Naive thymus-derived CD4-positive, alpha-beta T cell (primary cell): Measurements from ENCODE around the gene RASSF10. TPM values are rescaled to one million over a fixed set of nuclear protein-coding genes. Genes with fewer than 3 reads are reported as not detected.
"Not testable (repeated sequence)": the region's sequence is repeated elsewhere in the genome, so short reads cannot be mapped to it uniquely, and the experiment has no call there.

Source experiments
- ATAC-seq: fragments of 150-1000 bp; cut with Tn5 transposase; 2 replicates; pipeline ENCODE4 v1.10.0; 2021; ENCODE audit warnings: mild to moderate bottlenecking, moderate library complexity
- CTCF ChIA-PET: fragments of 350-600 bp; sonication (Branson Sonifier 250); formaldehyde crosslinking; loops from one replicate; lab custom pipeline; 2021; ENCODE audit warnings: antibody characterized with exemption; lab: Charles Lee
- POLR2A ChIA-PET: fragments of 350-600 bp; sonication (Branson Sonifier 250); formaldehyde crosslinking; loops from one replicate; lab custom pipeline; 2021; ENCODE audit warnings: antibody characterized with exemption, inconsistent platforms; lab: Charles Lee
- DNase-seq, 9 donors: peaks; one replicate each; pipeline versions ENCODE4 v3.0.0 to v3.0.0-alpha.2; 2020 to 2022; ENCODE audit warnings: mixed read lengths in 1 of 9
- H3K27ac ChIP-seq: one replicate; pipeline ENCODE4 v1.7.0; 2013; ENCODE audit warnings: mild to moderate bottlenecking, low read depth, low read length, moderate library complexity
- H3K27me3 ChIP-seq, 2 donors: one replicate each; pipeline ENCODE4 v1.7.0; 2013; ENCODE audit warnings: low read length in 2 of 2, mild to moderate bottlenecking in 2 of 2, moderate library complexity in 2 of 2; ENCODE audit not compliant: control insufficient read depth in 2 of 2, insufficient read depth in 2 of 2
- H3K36me3 ChIP-seq, 3 experiments: 1 replicate in 2 of 3; 2 replicates in 1 of 3; pipeline ENCODE4 v1.7.0; 2013; ENCODE audit warnings: low read length in 3 of 3, mild to moderate bottlenecking in 3 of 3, moderate library complexity in 1 of 3; ENCODE audit not compliant: insufficient read depth in 3 of 3, control insufficient read depth in 2 of 3
- H3K4me1 ChIP-seq, 2 donors: one replicate each; pipeline ENCODE4 v1.7.0; 2013; ENCODE audit warnings: low read length in 2 of 2, mild to moderate bottlenecking in 2 of 2, moderate library complexity in 1 of 2; ENCODE audit not compliant: control insufficient read depth in 2 of 2, insufficient read depth in 2 of 2
- H3K4me3 ChIP-seq: 2 replicates; pipeline ENCODE4 v1.7.0; 2013; ENCODE audit warnings: mild to moderate bottlenecking, low read length
- H3K9me3 ChIP-seq, 3 experiments: 1 replicate in 2 of 3; 2 replicates in 1 of 3; pipeline ENCODE4 v1.7.0; 2013; ENCODE audit warnings: low read length in 3 of 3; ENCODE audit not compliant: control insufficient read depth in 2 of 3
- H3K27ac Mint-ChIP-seq, 9 donors: one replicate each; pipeline ENCODE4 v1.8.0; 2020 to 2022; ENCODE audit warnings: mixed read lengths in 9 of 9, mild to moderate bottlenecking in 8 of 9, moderate library complexity in 5 of 9, inconsistent platforms in 2 of 9
- H3K27me3 Mint-ChIP-seq, 5 donors: one replicate each; pipeline ENCODE4 v1.8.0; 2021 to 2022; ENCODE audit warnings: mixed read lengths in 5 of 5, mild to moderate bottlenecking in 1 of 5
- H3K36me3 Mint-ChIP-seq, 5 donors: one replicate each; pipeline ENCODE4 v1.8.0; 2020 to 2022; ENCODE audit warnings: mixed read lengths in 5 of 5, mild to moderate bottlenecking in 3 of 5, inconsistent platforms in 1 of 5
- H3K4me1 Mint-ChIP-seq, 7 donors: one replicate each; pipeline ENCODE4 v1.8.0; 2020 to 2022; ENCODE audit warnings: mixed read lengths in 7 of 7, mild to moderate bottlenecking in 3 of 7, inconsistent platforms in 1 of 7
- H3K4me3 Mint-ChIP-seq, 10 donors: one replicate each; pipeline ENCODE4 v1.8.0; 2020 to 2022; ENCODE audit warnings: mild to moderate bottlenecking in 10 of 10, mixed read lengths in 10 of 10, moderate library complexity in 6 of 10, inconsistent platforms in 2 of 10
- H3K9me3 Mint-ChIP-seq, 11 donors: one replicate each; pipeline ENCODE4 v1.8.0; 2020 to 2022; ENCODE audit warnings: mixed read lengths in 11 of 11, mild to moderate bottlenecking in 4 of 11, inconsistent platforms in 1 of 11, moderate library complexity in 1 of 11
- intact Hi-C, 2 donors: fragments of 100-400 bp; cut with micrococcal nuclease; formaldehyde crosslinking; loops; one replicate each; pipeline ENCODE4 v1.15.1; 2023
- polyA plus RNA-seq, 2 donors: library from polyadenylated mRNA; unstranded; fragments of 300-500 nt; fragmentation: Illumina TruSeq; gene quantifications; one replicate each; pipeline ENCODE4 v1.2.3, GENCODE V29; 2021
- total RNA-seq, 6 experiments: library from RNA in 5 of 6; stranded (reverse) in 5 of 6; gene quantifications; 1 replicate in 5 of 6; 2 replicates in 1 of 6; pipeline ENCODE4 v1.2.3 and lab custom pipeline; 2021 to 2026

RASSF10 gene
- total and polyA plus RNA-seq, 7 experiments from 2014 or later, result not detected

DNA sequence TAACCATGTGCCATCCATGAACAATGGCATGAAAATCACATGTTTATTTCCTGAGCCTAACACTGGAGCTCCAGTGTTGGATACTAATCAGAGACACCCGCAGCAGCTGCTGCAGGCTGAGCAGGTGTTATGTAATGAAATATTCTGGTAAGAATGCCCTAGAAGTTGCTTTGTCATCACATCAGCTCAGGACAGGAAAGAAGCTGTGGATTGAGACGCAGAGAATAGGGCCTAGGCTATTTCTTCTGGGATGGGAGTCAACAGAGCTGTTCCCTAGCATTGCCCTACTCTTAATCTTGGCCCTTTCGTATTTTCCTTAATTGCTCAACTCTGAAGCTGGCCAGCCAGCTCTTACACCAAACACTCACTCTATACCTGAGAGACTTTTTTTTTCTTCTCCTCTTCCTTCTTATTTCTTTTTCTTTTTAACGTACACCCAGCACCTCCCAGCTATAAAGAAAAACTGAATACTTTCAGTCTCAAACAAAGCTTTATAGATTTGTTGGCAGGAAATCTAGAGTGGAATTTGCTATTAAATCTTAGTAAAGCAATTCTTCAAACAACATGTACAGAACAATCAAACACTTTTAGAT, 31.9 kb downstream of the RASSF10 start:
- Mint-ChIP-seq H3K27ac (no peak overlapping the region), H3K27me3 (peaks cover 8 to 42% (median 28%) of the 10 kb centered on the region in 5 donors)
- intact Hi-C loops, result no loop called here

DNA sequence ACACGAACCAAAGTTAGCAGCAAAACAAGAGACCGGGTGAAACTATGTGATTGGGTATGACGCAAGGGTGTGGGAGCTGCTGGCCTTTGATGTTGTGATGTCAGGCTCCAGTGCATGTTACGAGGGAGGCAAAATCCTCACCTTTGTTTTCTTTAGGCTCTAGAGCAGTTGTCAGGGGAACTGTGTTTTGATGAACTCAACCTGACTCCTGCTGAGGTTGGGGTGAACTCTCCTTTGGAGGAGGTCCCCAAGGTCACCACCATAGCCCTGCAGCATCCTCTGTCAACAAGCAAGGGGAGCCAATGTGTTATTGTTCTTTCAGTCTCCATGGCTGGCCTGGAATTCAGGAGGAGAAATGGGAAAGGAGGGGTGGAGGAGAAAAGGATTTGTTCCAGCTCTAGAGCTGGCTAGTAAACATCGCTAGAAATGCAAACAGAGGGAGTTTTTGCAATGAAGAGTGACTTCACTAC, 33.8 kb downstream of the RASSF10 start:
- Mint-ChIP-seq H3K4me3 (no peak overlapping the region), H3K9me3 (peaks cover 0 to 3% (median 0%) of the 10 kb centered on the region in 11 donors), H3K4me1 (peaks cover 0 to 2% (median 0%) of the 10 kb centered on the region in 7 donors), H3K36me3 (no peaks in the 10 kb centered on the region), H3K27ac (no peak overlapping the region), H3K27me3 (peaks cover 5 to 35% (median 23%) of the 10 kb centered on the region in 5 donors)
- no peak for ATAC-seq
- no peaks in the 10 kb centered on the region for H3K4me1 ChIP-seq
- H3K27me3 ChIP-seq, result no peaks in the 10 kb centered on the region
- intact Hi-C loops, result no loop called here
- DNase-seq, result no peak
- no peak overlapping the region for H3K4me3 ChIP-seq
- ChIA-PET CTCF (no interaction called here), POLR2A (interaction anchor here (1.1 kb wide), 1 partner anchor 20 kb away, joined by 3 read pairs; no protein-coding TSS in a partner anchor)
- H3K9me3 ChIP-seq, result no peaks in the 10 kb centered on the region
- no peaks in the 10 kb centered on the region for H3K36me3 ChIP-seq
- no peak overlapping the region for H3K27ac ChIP-seq

More for the DNA sequence above, 31.9 kb downstream of the RASSF10 start:
- ATAC-seq (no peak), DNase-seq (no peak)
- H3K4me3 ChIP-seq, result no peak overlapping the region
- Mint-ChIP-seq H3K4me1 (no peaks in the 10 kb centered on the region), H3K4me3 (no peak overlapping the region), H3K36me3 (no peaks in the 10 kb centered on the region), H3K9me3 (peaks cover 0 to 3% (median 0%) of the 10 kb centered on the region in 11 donors)
- H3K36me3 ChIP-seq, result no peaks in the 10 kb centered on the region
- no peaks in the 10 kb centered on the region for H3K27me3 ChIP-seq
- no peaks in the 10 kb centered on the region for H3K9me3 ChIP-seq
- CTCF ChIA-PET, result interaction anchor here (0.7 kb wide), 1 partner anchor 324 kb away, joined by 6 read pairs; no protein-coding TSS in a partner anchor
- H3K4me1 ChIP-seq, result no peaks in the 10 kb centered on the region
- H3K27ac ChIP-seq, result no peak overlapping the region
- POLR2A ChIA-PET, result no interaction called here

DNA sequence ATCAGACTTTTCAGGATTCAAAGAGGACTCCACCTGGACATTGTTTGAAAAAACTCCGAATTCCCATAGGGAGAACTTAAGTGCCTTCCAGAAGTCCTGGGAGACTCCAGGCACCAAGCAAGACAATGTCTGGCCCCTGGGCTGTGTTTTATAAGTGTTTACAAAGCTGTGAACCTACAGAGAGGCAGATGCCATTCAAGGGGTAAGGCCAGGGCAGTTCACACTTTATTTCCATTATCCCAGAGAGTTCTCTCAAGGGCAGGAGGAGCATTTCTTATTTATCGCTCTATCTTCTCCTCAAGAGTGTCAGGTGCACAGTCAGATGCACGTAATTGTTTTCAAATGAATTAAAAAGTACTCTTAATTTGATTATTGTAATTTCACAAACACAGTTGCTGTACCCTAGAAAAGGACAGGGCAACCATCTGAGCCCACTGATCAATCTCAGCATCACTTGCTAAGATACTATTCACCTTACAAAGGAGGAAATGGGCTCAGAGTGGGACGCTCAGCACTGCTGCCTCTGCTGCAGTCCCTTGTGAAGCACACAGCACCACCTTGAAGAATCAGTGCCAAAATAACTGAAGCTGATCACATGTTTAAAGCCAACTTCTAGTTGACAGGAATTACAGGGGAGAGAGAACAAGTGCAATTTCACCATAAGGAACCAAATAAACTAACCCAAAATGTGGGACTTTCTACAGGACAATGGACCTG, 35.0 kb downstream of the RASSF10 start:
- no peaks in the 10 kb centered on the region for H3K36me3 ChIP-seq
- Mint-ChIP-seq H3K27me3 (peaks cover 5 to 24% (median 14%) of the 10 kb centered on the region in 5 donors), H3K27ac (no peak overlapping the region), H3K4me1 (peaks cover 0 to 4% (median 0%) of the 10 kb centered on the region in 7 donors), H3K36me3 (no peaks in the 10 kb centered on the region), H3K9me3 (peaks cover 0 to 3% (median 0%) of the 10 kb centered on the region in 11 donors), H3K4me3 (no peak overlapping the region)
- H3K27me3 ChIP-seq, result no peaks in the 10 kb centered on the region
- intact Hi-C loops, result no loop called here
- H3K9me3 ChIP-seq, result no peaks in the 10 kb centered on the region
- no peak overlapping the region for H3K27ac ChIP-seq
- POLR2A ChIA-PET, result no interaction called here
- DNase-seq (no peak), ATAC-seq (no peak)
- CTCF ChIA-PET, result no interaction called here
- no peak overlapping the region for H3K4me3 ChIP-seq
- H3K4me1 ChIP-seq, result no peaks in the 10 kb centered on the region

DNA sequence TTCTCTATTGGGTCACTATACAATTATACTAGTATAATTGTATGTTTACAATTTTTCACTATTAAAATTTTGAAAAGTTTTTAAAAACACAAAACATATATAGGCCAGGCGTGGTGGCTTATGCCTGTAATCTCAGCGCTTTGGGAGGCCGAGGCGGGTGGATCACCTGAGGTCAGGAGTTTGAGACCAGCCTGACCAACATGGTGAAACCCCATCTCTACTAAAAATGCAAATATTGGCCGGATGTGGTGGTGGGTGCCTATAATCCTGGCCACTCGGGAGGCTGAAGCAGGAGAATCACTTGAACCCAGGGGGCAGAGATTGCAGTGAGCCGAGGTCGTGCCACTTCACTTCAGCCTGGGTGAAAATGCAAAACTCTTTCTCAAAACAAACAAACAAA, 36.0 kb downstream of the RASSF10 start:
- DNase-seq, H3K4me3 Mint-ChIP-seq, intact Hi-C loops, H3K4me1 ChIP-seq, CTCF ChIA-PET, POLR2A ChIA-PET, H3K9me3 ChIP-seq, H3K4me3 ChIP-seq, H3K27me3 ChIP-seq, H3K36me3 Mint-ChIP-seq, H3K27ac Mint-ChIP-seq, H3K4me1 Mint-ChIP-seq, H3K36me3 ChIP-seq, H3K9me3 Mint-ChIP-seq, ATAC-seq, H3K27ac ChIP-seq: not testable (repeated sequence)
- H3K27me3 Mint-ChIP-seq, result peaks cover 0 to 22% (median 14%) of the 10 kb centered on the region in 5 donors

DNA sequence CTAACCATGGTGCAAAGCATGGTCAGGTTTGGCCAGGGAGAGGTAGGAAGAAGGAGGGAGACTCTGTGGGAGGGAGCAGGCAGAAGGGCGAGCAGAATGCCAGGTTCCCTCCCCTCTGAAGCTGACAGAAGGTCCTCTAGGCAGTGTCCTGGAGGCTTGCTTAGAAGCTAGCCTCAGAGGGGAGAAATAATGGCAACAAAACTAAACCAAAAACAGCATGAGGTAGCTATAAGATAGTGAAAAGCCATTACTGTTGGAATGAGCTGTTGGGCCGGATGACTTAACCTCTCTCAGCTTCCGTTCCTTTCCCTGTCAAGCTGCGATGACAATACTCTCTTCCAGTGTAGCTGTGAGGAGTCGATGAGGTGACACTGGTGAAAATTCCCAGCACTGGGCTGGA, 36.6 kb downstream of the RASSF10 start:
- intact Hi-C loops, result no loop called here

DNA sequence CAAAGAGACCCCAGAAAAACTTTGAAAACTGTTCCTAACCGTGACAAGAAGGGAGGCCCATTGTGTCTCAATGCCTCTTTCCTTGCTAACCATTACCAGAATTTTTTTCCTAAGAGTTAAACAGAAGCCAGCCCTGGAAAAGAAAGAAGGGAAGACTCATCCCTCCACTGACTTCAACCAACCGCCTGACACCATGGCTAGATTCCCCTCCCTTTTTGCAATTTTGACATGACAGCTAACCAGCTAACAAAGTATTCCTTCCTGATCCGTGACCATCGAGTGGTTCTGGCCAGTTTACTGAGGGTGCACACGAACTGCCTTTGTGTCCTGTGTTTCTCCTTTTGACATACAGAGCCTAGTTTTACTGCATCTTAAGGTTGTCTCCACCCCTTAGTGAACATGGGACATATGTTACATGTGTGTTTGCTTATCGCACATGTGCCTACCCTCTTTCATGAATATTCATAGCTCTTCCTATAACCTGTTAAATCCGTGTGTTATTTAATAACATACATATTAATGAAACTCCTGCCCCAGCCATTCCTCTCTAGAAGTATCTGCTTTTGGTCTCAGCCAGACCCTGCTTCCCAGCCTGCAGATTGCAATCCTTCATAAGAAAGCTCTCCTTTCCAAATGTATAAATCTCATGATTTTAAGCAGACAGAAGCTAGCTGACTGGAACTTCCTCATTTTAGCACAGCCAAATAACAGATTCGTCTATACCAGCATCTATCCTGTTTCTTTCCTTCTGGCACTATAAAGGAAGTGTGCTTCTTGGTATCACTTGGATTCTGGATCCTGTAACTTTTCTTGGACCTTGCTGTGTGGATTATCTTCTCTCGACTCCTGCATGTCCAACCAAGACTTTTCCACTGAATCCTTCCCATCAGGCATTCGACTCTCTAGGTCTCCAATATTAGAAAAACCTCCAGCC, 37.8 kb downstream of the RASSF10 start:
- intact Hi-C loops, result no loop called here
- ChIA-PET POLR2A (no interaction called here), CTCF (no interaction called here)
- H3K9me3 Mint-ChIP-seq, result peaks cover 0 to 6% (median 0%) of the 10 kb centered on the region in 11 donors
- H3K36me3 Mint-ChIP-seq, result no peaks in the 10 kb centered on the region
- H3K27me3 ChIP-seq, result peaks cover 0 to 3% of the 10 kb centered on the region in 2 donors
- peaks cover 0 to 35% (median 25%) of the 10 kb centered on the region in 5 donors for H3K27me3 Mint-ChIP-seq
- no peak overlapping the region for H3K27ac Mint-ChIP-seq
- no peaks in the 10 kb centered on the region for H3K36me3 ChIP-seq
- ATAC-seq, result no peak
- no peaks in the 10 kb centered on the region for H3K9me3 ChIP-seq
- DNase-seq, result no peak
- no peak overlapping the region for H3K4me3 Mint-ChIP-seq
- H3K4me1 Mint-ChIP-seq, result peaks cover 0 to 4% (median 0%) of the 10 kb centered on the region in 7 donors
- no peak overlapping the region for H3K4me3 ChIP-seq
- no peak overlapping the region for H3K27ac ChIP-seq
- H3K4me1 ChIP-seq, result no peaks in the 10 kb centered on the region

More for the DNA sequence above, 36.6 kb downstream of the RASSF10 start:
- H3K4me1 ChIP-seq, result no peaks in the 10 kb centered on the region
- Mint-ChIP-seq H3K27ac (no peak overlapping the region), H3K9me3 (peaks cover 0 to 6% (median 0%) of the 10 kb centered on the region in 11 donors), H3K4me1 (peaks cover 0 to 4% (median 0%) of the 10 kb centered on the region in 7 donors), H3K4me3 (no peak overlapping the region), H3K36me3 (no peaks in the 10 kb centered on the region), H3K27me3 (peaks cover 0 to 27% (median 18%) of the 10 kb centered on the region in 5 donors)
- ATAC-seq (no peak), DNase-seq (no peak)
- ChIA-PET CTCF (no interaction called here), POLR2A (no interaction called here)
- no peak overlapping the region for H3K4me3 ChIP-seq
- no peaks in the 10 kb centered on the region for H3K9me3 ChIP-seq
- no peaks in the 10 kb centered on the region for H3K27me3 ChIP-seq
- no peaks in the 10 kb centered on the region for H3K36me3 ChIP-seq
- no peak overlapping the region for H3K27ac ChIP-seq
